NCI-H2171 treated with DMSO at 0.1 percent for 48 hours (cell line): ENCODE measurements around the gene RAD51B.

Source experiments
- DNase-seq: peaks from one replicate; lab custom pipeline; 2025; lab: John Stamatoyannopoulos, UW

The RAD51B gene

GRCh38 chr14:68526512-68527091 lies 707.0 kb downstream of the RAD51B start:
- no peak for DNase-seq

- DNase-seq = no peak
Observed at GRCh38 chr14:68527329-68527851, 707.8 kb downstream of the RAD51B start.

GRCh38 chr14:68528040-68528687 lies 708.6 kb downstream of the RAD51B start:
- DNase-seq = no peak

GRCh38 chr14:68530443-68530842 lies 710.9 kb downstream of the RAD51B start:
- no peak for DNase-seq

GRCh38 chr14:68532496-68532895 lies 712.9 kb downstream of the RAD51B start:
- no peak for DNase-seq

- DNase-seq = no peak
Observed at GRCh38 chr14:68534276-68534675, 714.7 kb downstream of the RAD51B start.

- DNase-seq = no peak
Observed at GRCh38 chr14:68535404-68536017, 715.9 kb downstream of the RAD51B start.

GRCh38 chr14:68536018-68536410 lies 716.4 kb downstream of the RAD51B start:
- DNase-seq = no peak

GRCh38 chr14:68538639-68539038 lies 719.1 kb downstream of the RAD51B start:
- DNase-seq = no peak

GRCh38 chr14:68539241-68539737 lies 719.7 kb downstream of the RAD51B start:
- no peak for DNase-seq

- DNase-seq = no peak
Observed at GRCh38 chr14:68539789-68540188, 720.2 kb downstream of the RAD51B start.

GRCh38 chr14:68541178-68541896 lies 721.8 kb downstream of the RAD51B start:
- no peak for DNase-seq

- no peak for DNase-seq
Observed at GRCh38 chr14:68542346-68542745, 722.8 kb downstream of the RAD51B start.

GRCh38 chr14:68543516-68543915 lies 723.9 kb downstream of the RAD51B start:
- no peak for DNase-seq

- DNase-seq = peak; percentile 43
Observed at GRCh38 chr14:68544081-68544892, 724.7 kb downstream of the RAD51B start.

- DNase-seq = no peak
Observed at GRCh38 chr14:68546839-68547238, 727.3 kb downstream of the RAD51B start.

- DNase-seq = no peak
Observed at GRCh38 chr14:68547305-68548193, 728.0 kb downstream of the RAD51B start.

GRCh38 chr14:68548194-68549076 lies 728.9 kb downstream of the RAD51B start:
- DNase-seq = no peak

- no peak for DNase-seq
Observed at GRCh38 chr14:68550338-68550715, 730.7 kb downstream of the RAD51B start.
